GM10266 (cell line): ENCODE results near the gene OTOF.

Source experiments
- DNase-seq: peaks from one replicate; pipeline ENCODE4 v3.0.0; 2012; ENCODE audit errors: extremely low spot score
- TF ChIP-seq, protein P1 (sequence below): IDR thresholded peaks from 2 replicates; pipeline ENCODE4 v1.5.1; 2012; ENCODE audit warnings: mild to moderate bottlenecking, low read depth; ENCODE audit not compliant: control insufficient read depth, insufficient read depth; ENCODE audit errors: missing control alignments

Gene OTOF

GRCh38 chr2:26409785-26410184 is 68.1 kb downstream of the OTOF start:
- no peak for DNase-seq
- TF ChIP-seq, protein P1, sequence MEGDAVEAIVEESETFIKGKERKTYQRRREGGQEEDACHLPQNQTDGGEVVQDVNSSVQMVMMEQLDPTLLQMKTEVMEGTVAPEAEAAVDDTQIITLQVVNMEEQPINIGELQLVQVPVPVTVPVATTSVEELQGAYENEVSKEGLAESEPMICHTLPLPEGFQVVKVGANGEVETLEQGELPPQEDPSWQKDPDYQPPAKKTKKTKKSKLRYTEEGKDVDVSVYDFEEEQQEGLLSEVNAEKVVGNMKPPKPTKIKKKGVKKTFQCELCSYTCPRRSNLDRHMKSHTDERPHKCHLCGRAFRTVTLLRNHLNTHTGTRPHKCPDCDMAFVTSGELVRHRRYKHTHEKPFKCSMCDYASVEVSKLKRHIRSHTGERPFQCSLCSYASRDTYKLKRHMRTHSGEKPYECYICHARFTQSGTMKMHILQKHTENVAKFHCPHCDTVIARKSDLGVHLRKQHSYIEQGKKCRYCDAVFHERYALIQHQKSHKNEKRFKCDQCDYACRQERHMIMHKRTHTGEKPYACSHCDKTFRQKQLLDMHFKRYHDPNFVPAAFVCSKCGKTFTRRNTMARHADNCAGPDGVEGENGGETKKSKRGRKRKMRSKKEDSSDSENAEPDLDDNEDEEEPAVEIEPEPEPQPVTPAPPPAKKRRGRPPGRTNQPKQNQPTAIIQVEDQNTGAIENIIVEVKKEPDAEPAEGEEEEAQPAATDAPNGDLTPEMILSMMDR: no peak

DNA sequence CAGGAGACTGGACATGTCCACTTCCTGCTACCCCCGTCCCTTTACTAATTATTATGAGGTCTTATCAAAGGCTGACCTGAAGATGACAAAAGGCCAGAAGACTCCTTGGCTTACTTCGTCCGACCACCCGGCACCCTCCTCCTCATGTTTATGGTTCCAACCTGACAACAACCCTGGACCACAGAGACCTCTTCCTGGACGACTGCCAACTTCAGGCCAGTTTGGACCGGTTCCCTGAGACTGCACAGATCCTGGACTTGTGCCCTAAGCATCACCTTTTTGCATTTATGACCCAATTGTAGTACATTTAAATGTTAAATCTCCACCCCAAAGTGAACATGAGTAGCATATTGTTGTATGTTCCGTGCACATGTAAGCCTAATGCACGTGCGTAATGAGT is 70.4 kb downstream of the OTOF start:
- no peak for DNase-seq
- TF ChIP-seq, protein P1: no peak
